Neural cell (in vitro differentiated cells): ENCODE results near the gene INPP4B.

Source experiments
- CTCF ChIP-seq: fragments of 450-650 bp; IDR thresholded peaks from 2 replicates; pipeline ENCODE4 v1.5.1; 2014; ENCODE audit warnings: antibody characterized with exemption, mild to moderate bottlenecking, moderate library complexity; ENCODE audit not compliant: poor library complexity, severe bottlenecking
- EZH2 ChIP-seq: fragments of 200-600, 300-800 bp; shearing (Covaris generic), sonication (generic); IDR thresholded peaks from 2 replicates; pipeline ENCODE4 v1.6.1; 2014; ENCODE audit warnings: antibody characterized with exemption, low read length, borderline replicate concordance, mild to moderate bottlenecking; ENCODE audit not compliant: insufficient read depth, poor library complexity, severe bottlenecking
- MXI1 ChIP-seq: fragments of 450-650 bp; conservative IDR thresholded peaks from 2 replicates; pipeline ENCODE4 v1.6.1; 2014; ENCODE audit warnings: antibody characterized with exemption, mild to moderate bottlenecking; ENCODE audit not compliant: poor library complexity, severe bottlenecking
- POLR2AphosphoS5 ChIP-seq: IDR thresholded peaks from 2 replicates; pipeline ENCODE4 v1.6.1; 2012
- SMC3 ChIP-seq: fragments of 450-650 bp; conservative IDR thresholded peaks from 2 replicates; pipeline ENCODE4 v1.6.1; 2014; ENCODE audit warnings: antibody characterized with exemption, mild to moderate bottlenecking, moderate library complexity; ENCODE audit not compliant: poor library complexity
- TAF1 ChIP-seq: IDR thresholded peaks from 2 replicates; pipeline ENCODE4 v1.6.1; 2012; ENCODE audit warnings: low read depth

GRCh38 chr4:142776026-142776425 lies 70.1 kb downstream of the INPP4B start:
- TF ChIP-seq CTCF (no peak), EZH2 (no peak), MXI1 (no peak), SMC3 (no peak), TAF1 (no peak), POLR2AphosphoS5 (no peak)
